Esophagus mucosa (tissue), 1 donor: ENCODE results near the gene ACY1. TPM values are rescaled to one million over a fixed set of nuclear protein-coding genes. Genes with fewer than 3 reads are reported as not detected.
"Not testable (repeated sequence)": the region's sequence is repeated elsewhere in the genome, so short reads cannot be mapped to it uniquely, and the experiment has no call there.

ENCODE experiments used
- ATAC-seq: fragments of 200-7000 bp; cut with Tn5 transposase; one replicate; pipeline ENCODE4 v1.9.1; 2020
- total RNA-seq: library from RNA; stranded (reverse); gene quantifications from one replicate; pipeline ENCODE4 v1.2.4, GENCODE V29; 2023
- donor health status: DM: yes; HTN: yes; CAD: no.

ACY1 gene
- total RNA-seq, 1 donor from 2014 or later, result 27.4 TPM

GRCh38 chr3:51984269-51984647 is 923 bp downstream of the ACY1 start:
- ATAC-seq, result no peak

DNA sequence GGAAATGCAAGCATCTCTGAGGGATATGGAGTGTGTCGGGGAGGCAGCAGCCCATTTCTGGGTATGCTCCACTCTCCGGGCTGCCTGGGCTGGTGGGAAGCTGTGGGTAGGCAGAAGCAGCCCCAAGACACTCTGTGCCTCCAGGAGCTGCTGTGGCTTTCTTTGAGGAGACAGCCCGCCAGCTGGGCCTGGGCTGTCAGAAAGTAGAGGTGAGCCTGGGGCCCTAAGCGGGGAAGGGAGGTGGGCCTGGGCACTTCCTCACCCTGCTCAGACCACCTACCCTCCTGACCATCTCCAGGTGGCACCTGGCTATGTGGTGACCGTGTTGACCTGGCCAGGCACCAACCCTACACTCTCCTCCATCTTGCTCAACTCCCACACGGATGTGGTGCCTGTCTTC is 1.7 kb downstream of the ACY1 start:
- ATAC-seq, result no peak

GRCh38 chr3:51986010-51986947 is 2.9 kb downstream of the ACY1 start:
- ATAC-seq, result no peak

GRCh38 chr3:51987568-51987967 is 4.2 kb downstream of the ACY1 start:
- ATAC-seq, result no peak

DNA sequence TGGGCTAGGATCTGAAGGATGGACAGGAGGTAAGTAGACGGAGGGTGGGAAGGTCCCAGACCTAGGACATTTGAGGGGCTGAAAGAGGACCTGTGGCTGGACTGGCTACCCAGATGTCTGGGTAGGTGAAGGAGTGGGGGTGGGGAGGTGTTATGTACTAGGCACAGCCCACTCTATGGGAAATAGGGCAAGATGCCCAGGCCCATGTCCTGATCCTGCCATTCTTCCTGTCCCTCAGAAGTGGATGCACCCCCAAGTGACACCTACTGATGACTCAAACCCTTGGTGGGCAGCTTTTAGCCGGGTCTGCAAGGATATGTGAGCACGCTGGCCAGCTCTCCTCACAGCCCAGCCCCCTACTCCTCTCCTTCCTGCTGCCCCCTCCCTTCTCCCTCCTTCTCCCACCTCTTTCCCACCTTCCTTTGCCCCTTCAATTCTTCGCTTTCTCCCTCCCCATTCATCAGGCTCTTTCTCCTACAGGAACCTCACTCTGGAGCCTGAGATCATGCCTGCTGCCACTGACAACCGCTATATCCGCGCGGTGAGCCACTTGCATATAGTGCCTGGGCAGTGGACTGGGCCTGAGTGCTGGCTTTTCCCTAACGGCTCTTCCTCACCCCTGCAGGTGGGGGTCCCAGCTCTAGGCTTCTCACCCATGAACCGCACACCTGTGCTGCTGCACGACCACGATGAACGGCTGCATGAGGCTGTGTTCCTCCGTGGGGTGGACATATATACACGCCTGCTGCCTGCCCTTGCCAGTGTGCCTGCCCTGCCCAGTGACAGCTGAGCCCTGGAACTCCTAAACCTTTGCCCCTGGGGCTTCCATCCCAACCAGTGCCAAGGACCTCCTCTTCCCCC is 5.2 kb downstream of the ACY1 start:
- no peak for ATAC-seq

DNA sequence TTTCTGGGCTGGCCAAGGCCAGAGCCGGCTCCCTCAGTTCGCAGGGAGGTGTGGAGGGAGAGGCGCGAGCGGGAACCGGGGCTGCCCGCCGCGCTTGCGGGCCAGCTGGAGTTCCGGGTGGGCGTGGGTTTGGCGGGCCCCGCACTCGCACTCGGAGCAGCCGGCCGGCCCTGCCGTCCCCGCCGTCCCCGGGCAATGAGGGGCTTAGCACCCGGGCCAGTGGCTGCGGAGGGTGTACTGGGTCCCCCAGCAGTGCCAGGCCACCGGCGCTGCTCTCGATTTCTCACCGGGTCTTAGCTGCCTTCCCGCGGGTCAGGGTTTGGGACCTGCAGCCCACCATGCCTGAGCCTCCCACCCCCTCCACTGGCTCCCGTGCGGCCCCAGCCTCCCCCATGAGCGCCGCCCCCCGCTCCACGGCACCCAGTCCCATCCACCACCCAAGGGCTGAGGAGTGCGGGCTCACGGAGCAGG is 7.2 kb downstream of the ACY1 start:
- not testable (repeated sequence) for ATAC-seq

- ATAC-seq, result no peak
Observed at GRCh38 chr3:51992017-51992682, 8.8 kb downstream of the ACY1 start.

DNA sequence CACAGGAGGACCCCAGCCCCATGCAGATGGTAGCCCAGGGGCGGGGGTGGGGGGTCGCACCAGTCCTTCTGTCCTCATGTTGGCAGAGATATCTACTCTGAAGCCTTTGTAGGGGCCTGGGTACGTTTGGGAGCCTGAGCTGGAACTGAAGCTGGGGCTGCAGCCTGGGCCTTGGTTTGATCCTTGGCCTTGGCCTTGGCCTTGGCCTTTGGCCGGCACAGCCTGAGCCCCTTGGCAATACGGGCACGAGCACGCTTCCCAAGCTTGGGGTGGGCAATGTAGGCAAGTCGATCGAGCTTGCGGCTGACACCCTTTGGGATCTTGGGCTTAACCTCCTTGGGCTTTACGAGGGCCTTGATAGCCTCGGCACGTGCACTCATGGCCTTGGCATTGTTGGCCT is 10.3 kb downstream of the ACY1 start:
- not testable (repeated sequence) for ATAC-seq

- peak; percentile 2 for ATAC-seq
Observed at GRCh38 chr3:51994530-51994929, 11.2 kb downstream of the ACY1 start.

DNA sequence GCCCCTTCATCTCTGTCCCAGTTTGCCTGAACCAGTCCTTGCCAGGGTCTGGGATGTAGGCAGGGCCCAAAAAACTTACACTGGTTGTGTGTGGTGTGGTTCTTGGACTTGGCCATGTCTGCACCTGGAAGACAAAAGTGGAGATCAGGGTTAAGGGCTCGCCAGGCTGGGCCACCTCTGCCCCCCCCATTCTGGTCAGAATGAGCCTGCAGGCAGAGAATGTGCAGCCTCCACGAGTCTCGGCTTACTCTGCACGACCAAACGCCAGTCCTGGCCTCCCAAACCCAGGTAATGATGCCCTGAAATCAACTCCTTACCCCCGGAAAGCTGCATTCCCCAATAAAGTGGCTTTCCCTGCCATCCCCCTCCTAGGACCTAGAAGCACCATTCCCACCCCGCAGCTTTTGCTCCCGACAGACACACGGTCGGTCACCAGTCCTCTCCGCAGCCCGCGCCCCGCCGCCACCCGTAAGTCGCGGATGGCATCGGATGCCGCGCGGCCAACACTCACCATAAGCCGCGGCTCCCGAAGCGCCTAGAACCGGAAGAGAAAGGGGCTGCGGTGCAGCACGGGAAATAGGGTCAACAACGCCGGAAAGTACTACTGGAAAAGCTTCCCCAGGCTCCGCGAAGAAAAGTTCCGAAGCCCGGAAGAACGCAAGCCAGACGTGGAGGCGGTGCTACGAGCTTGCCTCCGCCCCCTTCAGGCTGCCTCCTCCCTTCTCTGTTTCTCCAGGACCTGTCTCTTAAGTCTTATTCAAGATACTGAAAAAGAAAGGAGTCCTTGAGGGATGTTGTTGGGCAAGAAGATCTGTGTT is 12.2 kb downstream of the ACY1 start, which contains the start of gene RPL29:
TSS of gene RPL29 (minus strand) at position 550 of the 818 bp plus-strand sequence. CDS start at position 116, 434 bp downstream.
- ATAC-seq, result peak; percentile 89

DNA sequence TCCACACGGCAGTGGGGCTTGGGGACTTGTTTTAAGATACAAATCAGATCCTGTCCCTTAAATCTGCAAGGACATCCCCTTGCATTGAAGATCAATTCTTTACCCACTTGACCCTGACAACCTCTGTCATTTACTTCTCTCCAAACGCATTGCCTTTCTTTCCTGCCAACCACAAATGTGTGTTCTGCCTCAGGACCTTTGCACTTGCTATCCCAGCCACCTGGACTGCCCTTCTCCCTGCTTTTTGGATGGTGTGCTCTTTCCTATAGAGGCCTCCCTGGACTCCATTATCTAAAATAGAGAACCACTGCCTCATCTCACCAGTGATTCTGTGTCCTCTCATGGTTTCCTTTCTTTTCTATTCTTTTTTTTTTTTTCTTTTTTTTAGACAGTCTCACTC is 13.8 kb downstream of the ACY1 start:
- no peak for ATAC-seq

DNA sequence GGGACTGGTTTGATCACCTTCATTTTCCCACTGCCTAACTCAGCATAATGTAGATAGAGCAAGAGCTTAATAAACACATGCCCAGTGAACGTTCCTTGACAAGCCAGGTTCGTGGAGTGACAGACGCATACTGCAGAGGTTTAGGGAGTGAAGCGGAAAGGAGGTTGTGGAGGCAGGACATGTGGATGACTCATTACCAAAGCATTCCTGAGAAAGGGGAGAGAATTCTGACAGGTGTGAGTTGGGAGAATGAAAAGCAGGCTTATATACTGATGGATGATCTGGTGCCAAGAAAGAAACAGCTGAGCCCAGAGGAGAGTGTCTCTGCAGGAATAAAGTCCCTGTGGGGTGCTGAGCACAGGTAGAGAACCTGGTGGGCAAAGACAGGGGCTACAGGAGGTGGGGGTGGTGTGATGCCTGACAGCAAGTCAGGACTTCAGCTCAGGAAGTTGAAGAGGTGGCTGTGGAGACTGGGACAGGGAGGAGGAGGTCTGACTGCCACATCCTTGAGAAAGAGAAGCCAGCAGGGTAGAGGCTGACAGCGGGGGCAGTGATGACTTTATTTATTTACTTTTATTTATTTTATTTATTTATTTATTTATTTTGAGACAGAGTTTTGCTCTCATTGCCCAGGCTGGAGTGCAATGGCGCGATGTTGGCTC is 14.7 kb downstream of the ACY1 start:
- ATAC-seq, result peak; percentile 62

- no peak for ATAC-seq
Observed at GRCh38 chr3:51998774-51999173, 15.4 kb downstream of the ACY1 start.

DNA sequence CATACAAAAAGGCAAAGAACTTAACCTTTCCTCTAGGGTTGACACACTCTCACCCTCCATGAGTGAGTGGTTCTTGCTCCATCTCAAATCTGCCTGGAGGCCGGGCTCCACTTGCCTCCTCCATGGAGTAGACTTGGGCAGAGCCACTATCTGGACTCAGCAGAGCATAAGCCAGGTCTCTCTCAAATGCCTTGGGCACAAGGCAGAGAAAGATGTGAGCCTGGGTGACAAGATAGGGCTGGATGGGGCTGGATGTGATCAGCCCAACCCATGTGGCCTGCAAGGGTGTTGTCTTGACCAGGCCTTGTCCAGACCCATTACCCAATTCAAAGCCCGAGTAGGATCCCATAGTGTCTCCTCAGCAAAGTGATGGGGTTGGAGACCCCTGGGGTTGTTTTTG is 16.5 kb downstream of the ACY1 start:
- ATAC-seq, result no peak

- peak; percentile 55 for ATAC-seq
Observed at GRCh38 chr3:52001443-52001974, 18.2 kb downstream of the ACY1 start.

- ATAC-seq, result no peak
Observed at GRCh38 chr3:52002748-52003147, 19.4 kb downstream of the ACY1 start.

DNA sequence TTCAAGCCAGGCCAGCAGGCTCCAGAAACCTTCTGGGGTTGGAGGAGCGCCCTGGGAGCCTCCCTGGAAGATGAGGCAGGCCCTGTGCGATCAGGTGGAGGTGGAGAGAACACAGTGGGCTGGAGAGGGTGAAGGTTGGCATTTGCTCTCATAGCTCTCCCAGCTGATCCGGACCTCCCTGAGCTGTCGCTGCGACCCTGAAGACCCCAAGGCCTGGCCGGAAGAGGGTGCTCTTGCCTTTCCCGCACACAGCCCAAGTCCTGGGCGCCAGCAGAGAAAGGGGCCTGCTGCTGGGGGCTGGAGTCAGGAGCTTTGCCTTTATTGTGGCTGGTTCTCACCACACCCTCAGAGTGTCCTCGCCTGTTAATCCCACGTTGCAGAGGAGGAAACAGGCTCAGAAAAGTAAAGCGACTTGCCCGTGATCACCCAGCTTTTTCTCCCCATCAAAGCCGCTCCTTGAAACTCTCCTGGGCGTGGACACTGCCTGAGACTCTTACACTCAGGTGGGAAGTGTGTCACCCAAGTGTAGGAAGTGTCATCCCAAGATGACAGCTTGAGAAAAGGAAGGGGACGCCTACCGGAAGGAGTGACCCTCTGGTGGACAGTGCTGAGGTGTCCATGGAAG is 20.9 kb downstream of the ACY1 start:
- ATAC-seq, result peak; percentile 55

DNA sequence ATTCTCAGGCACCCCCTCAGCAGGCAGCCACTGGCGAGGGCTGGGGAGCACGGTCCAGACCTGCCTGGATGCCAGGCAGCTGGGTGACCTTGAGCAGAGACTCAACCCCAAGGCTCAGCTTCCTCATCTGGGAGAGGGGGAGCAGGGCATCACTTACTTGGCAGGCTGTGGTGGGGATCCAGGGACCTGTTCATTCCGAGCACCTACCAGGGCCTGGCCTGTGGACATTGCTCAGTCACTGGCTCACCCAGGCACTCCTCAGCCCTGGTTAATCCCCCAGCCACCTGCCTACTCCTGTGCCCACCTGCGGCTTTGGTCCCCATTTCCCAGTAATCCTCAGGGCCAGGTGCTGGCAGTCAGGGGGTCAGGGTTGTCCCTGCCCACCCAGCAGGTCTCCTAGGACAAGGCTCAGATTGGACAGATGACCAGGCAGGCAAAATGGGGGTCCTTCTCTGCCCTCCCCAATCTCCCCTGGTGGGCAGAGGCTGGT is 21.6 kb downstream of the ACY1 start:
- peak; percentile 24 for ATAC-seq

DNA sequence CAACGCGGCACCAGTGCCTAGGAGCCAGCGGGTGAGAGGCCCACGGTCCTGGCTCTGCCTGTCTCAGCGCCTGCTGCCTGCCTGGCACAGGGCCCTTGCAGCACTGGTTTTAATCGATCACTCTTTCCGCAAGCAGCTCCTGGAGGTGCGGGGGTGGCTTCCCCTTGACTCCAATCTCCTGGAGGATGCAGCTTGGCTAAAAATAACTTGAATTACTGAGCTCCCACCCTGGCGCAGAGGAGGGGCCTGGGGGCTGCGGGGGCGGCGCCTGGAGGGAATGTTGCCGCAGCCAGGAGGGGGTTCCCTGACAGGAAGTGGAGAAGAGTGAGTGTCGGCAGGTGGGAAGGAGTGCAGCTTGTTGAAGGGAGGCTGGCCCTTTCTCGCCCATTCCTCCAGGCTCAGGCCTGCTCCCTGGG is 22.2 kb downstream of the ACY1 start:
- peak; percentile 45 for ATAC-seq
